Gastroesophageal sphincter (tissue), 4 donors: ENCODE results near the gene ZDHHC3. TPM values are rescaled to one million over a fixed set of nuclear protein-coding genes. Genes with fewer than 3 reads are reported as not detected.
A peak's percentile ranks its signal among the peaks of the same experiment; 100 is the strongest.

Experiments used
- ATAC-seq: fragments of 150-250 bp; one replicate; pipeline ENCODE4 v1.9.1; 2016; ENCODE audit warnings: mild to moderate bottlenecking, moderate library complexity
- H3K27ac ChIP-seq, 4 donors: fragments of 200-600 bp; sonication (generic) in 3 of 4; 1 replicate in 3 of 4; 2 replicates in 1 of 4; pipeline ENCODE4 v1.5.1; 2016 to 2019
- H3K27me3 ChIP-seq: fragments of 200-600 bp; sonication (generic); one replicate; pipeline ENCODE4 v1.5.1; 2019
- H3K36me3 ChIP-seq, 2 donors: fragments of 200-600 bp; sonication (generic); one replicate each; pipeline ENCODE4 v1.5.1; 2019; ENCODE audit warnings: control low read depth in 1 of 2
- H3K4me1 ChIP-seq, 3 donors: fragments of 200-600 bp; sonication (generic); 1 replicate in 2 of 3; 2 replicates in 1 of 3; pipeline ENCODE4 v1.5.1; 2016 to 2019; ENCODE audit warnings: control low read depth in 2 of 3
- H3K4me3 ChIP-seq, 2 donors: fragments of 200-600 bp; sonication (generic); one replicate each; pipeline ENCODE4 v1.5.1; 2019; ENCODE audit warnings: mild to moderate bottlenecking in 1 of 2, moderate library complexity in 1 of 2
- H3K9me3 ChIP-seq, 3 donors: fragments of 200-600 bp; sonication (generic); one replicate each; pipeline ENCODE4 v1.5.1; 2017 to 2019; ENCODE audit warnings: control low read depth in 2 of 3
- CTCF ChIP-seq, 4 experiments: fragments of 200-600 bp in 2 of 4; fragments of 450-650 bp in 2 of 4; sonication (generic) in 1 of 4; IDR thresholded peaks; one replicate each; pipeline ENCODE4 v1.5.1; 2017 to 2019; ENCODE audit warnings: antibody characterized with exemption in 4 of 4, mild to moderate bottlenecking in 2 of 4, moderate library complexity in 2 of 4
- EP300 ChIP-seq: sonication (generic); formaldehyde crosslinking; IDR thresholded peaks from one replicate; pipeline ENCODE4 v1.6.1; 2017; ENCODE audit warnings: antibody characterized with exemption, mild to moderate bottlenecking
- POLR2A ChIP-seq, 2 donors: fragments of 450-650 bp; IDR thresholded peaks; one replicate each; pipeline ENCODE4 v1.6.1; 2017; ENCODE audit warnings: antibody characterized with exemption in 2 of 2, mild to moderate bottlenecking in 2 of 2, moderate library complexity in 1 of 2
- POLR2AphosphoS5 ChIP-seq: sonication (generic); formaldehyde crosslinking; IDR thresholded peaks from one replicate; pipeline ENCODE4 v1.6.1; 2017; ENCODE audit warnings: antibody characterized with exemption
- WGBS, 2 donors: methylation state at CpG; one replicate each; pipeline ENCODE4 v1.1.5; 2018; ENCODE audit warnings: low coverage in 1 of 2; 5-methylcytosine and 5-hydroxymethylcytosine counted together
- total RNA-seq, 4 donors: library from RNA; depleted of rRNA; stranded (reverse); fragments of >200 nt; gene quantifications; one replicate each; pipeline ENCODE4 v1.1.0, GENCODE V29; 2016

Gene ZDHHC3
- total RNA-seq, 4 donors from 2014 or later = 66.6 to 91.2 (median 78.5) TPM

- H3K4me3 ChIP-seq = no peak overlapping the region
- WGBS, 2 donors = 92% methylated on average over 2 of the region's 3 CpGs; no CpG with 5 or more reads in 1 of the 2 donors
- H3K36me3 ChIP-seq = peaks cover 0 to 14% of the 10 kb centered on the region in 2 donors
- H3K27ac ChIP-seq = no peak overlapping the region
- no peak for TF ChIP-seq POLR2A (IDR thresholded peaks at IDR 0.05)
- TF ChIP-seq CTCF (IDR thresholded peaks at IDR 0.05) = no peak
- no peak for TF ChIP-seq POLR2AphosphoS5
- no peak for TF ChIP-seq EP300
- no peak for ATAC-seq
- H3K27me3 ChIP-seq = no peaks in the 10 kb centered on the region
- peaks cover 0 to 49% (median 3%) of the 10 kb centered on the region in 3 donors for H3K4me1 ChIP-seq
- no peaks in the 10 kb centered on the region for H3K9me3 ChIP-seq
Observed at GRCh38 chr3:44982817-44983216, 6.8 kb upstream of the ZDHHC3 start.

GRCh38 chr3:44981751-44982150 is 5.8 kb upstream of the ZDHHC3 start:
- TF ChIP-seq EP300 (no peak), CTCF (IDR thresholded peaks at IDR 0.05) (no peak), POLR2A (IDR thresholded peaks at IDR 0.05) (no peak), POLR2AphosphoS5 (no peak)
- H3K36me3 ChIP-seq = peaks cover 0 to 14% of the 10 kb centered on the region in 2 donors
- no peak overlapping the region for H3K27ac ChIP-seq
- H3K9me3 ChIP-seq = no peaks in the 10 kb centered on the region
- peaks cover 0 to 54% (median 10%) of the 10 kb centered on the region in 3 donors for H3K4me1 ChIP-seq
- 81 to 100% methylated on average over 3 to 4 of the region's 4 CpGs for WGBS, 2 donors
- H3K27me3 ChIP-seq = no peaks in the 10 kb centered on the region
- no peak for ATAC-seq
- no peak overlapping the region for H3K4me3 ChIP-seq

GRCh38 chr3:44981220-44981619 is 5.2 kb upstream of the ZDHHC3 start:
- no peak overlapping the region for H3K27ac ChIP-seq
- TF ChIP-seq CTCF (IDR thresholded peaks at IDR 0.05) (no peak), POLR2A (IDR thresholded peaks at IDR 0.05) (no peak)
- no peak for ATAC-seq

GRCh38 chr3:44974416-44974815 is 1.6 kb downstream of the ZDHHC3 start:
- TF ChIP-seq POLR2AphosphoS5 = no peak
- no peak for TF ChIP-seq POLR2A (IDR thresholded peaks at IDR 0.05)
- TF ChIP-seq EP300 = no peak
- no peak for TF ChIP-seq CTCF (IDR thresholded peaks at IDR 0.05)
- 63 to 83% methylated on average over 1 to 3 of the region's 4 CpGs for WGBS, 2 donors
- H3K4me1 ChIP-seq = peaks cover 0 to 49% (median 18%) of the 10 kb centered on the region in 3 donors

More at GRCh38 chr3:44981220-44981619, 5.2 kb upstream of the ZDHHC3 start:
- no peak overlapping the region for H3K4me3 ChIP-seq
- WGBS, 2 donors = 100% methylated on average over 1 of the region's 1 CpG
- peaks cover 0 to 57% (median 11%) of the 10 kb centered on the region in 3 donors for H3K4me1 ChIP-seq
- H3K9me3 ChIP-seq = no peaks in the 10 kb centered on the region
- H3K27me3 ChIP-seq = no peaks in the 10 kb centered on the region
- peaks cover 0 to 11% of the 10 kb centered on the region in 2 donors for H3K36me3 ChIP-seq

GRCh38 chr3:44970926-44971490 is 5.0 kb downstream of the ZDHHC3 start:
- H3K9me3 ChIP-seq = no peaks in the 10 kb centered on the region
- peaks cover 0 to 23% (median 7%) of the 10 kb centered on the region in 3 donors for H3K4me1 ChIP-seq
- no peak overlapping the region for H3K4me3 ChIP-seq
- no peaks in the 10 kb centered on the region for H3K27me3 ChIP-seq
- no peak for ATAC-seq
- WGBS, 2 donors = 77 to 96% methylated on average over 3 of the region's 3 CpGs
- H3K27ac ChIP-seq = no peak overlapping the region
- no peaks in the 10 kb centered on the region for H3K36me3 ChIP-seq
- TF ChIP-seq EP300 = no peak
- no peak for TF ChIP-seq CTCF (IDR thresholded peaks at IDR 0.05)
- TF ChIP-seq POLR2AphosphoS5 = no peak
- no peak for TF ChIP-seq POLR2A (IDR thresholded peaks at IDR 0.05)

More at GRCh38 chr3:44974416-44974815, 1.6 kb downstream of the ZDHHC3 start:
- no peak for ATAC-seq
- H3K9me3 ChIP-seq = no peaks in the 10 kb centered on the region
- no peak overlapping the region for H3K27ac ChIP-seq
- no peaks in the 10 kb centered on the region for H3K27me3 ChIP-seq
- H3K4me3 ChIP-seq = peak overlapping the region in 1 of 2 donors; percentile 90
- no peaks in the 10 kb centered on the region for H3K36me3 ChIP-seq
